Prostate gland (tissue), 2 donors: Measurements from ENCODE around the gene ZNF536. TPM values are rescaled to one million over a fixed set of nuclear protein-coding genes. Genes with fewer than 3 reads are reported as not detected.
"Not testable (repeated sequence)": the region's sequence is repeated elsewhere in the genome, so short reads cannot be mapped to it uniquely, and the experiment has no call there.

Experiments
- DNase-seq: peaks from one replicate; pipeline ENCODE4 v3.0.0-alpha.2; 2019; ENCODE audit warnings: low spot score
- H3K27ac ChIP-seq, 2 donors: fragments of 200-600 bp; sonication (generic); 2 replicates each; pipeline ENCODE4 v1.5.1; 2017 to 2019
- H3K27me3 ChIP-seq: fragments of 200-600 bp; sonication (generic); replicated peaks from 2 replicates; pipeline ENCODE4 v1.5.1; 2019; ENCODE audit not compliant: insufficient read depth
- H3K36me3 ChIP-seq, 2 donors: fragments of 200-600 bp; sonication (generic); 1 replicate in 1 of 2; 2 replicates in 1 of 2; pipeline versions ENCODE4 v1.5.1 to v1.8.1; 2017 to 2019
- H3K4me1 ChIP-seq: fragments of 200-600 bp; sonication (generic); replicated peaks from 2 replicates; pipeline ENCODE4 v1.5.1; 2019
- H3K4me3 ChIP-seq, 2 donors: fragments of 200-600 bp; sonication (generic); 2 replicates each; pipeline ENCODE4 v1.5.1; 2017 to 2019
- H3K9me3 ChIP-seq: fragments of 200-600 bp; sonication (generic); 2 replicates; pipeline ENCODE4 v1.5.1; 2017
- CTCF ChIP-seq, 4 experiments: fragments of 200-600 bp in 2 of 4; fragments of 450-650 bp in 2 of 4; sonication (generic) in 2 of 4; IDR thresholded peaks; 1 replicate in 3 of 4; 2 replicates in 1 of 4; pipeline ENCODE4 v1.5.1; 2016 to 2019; ENCODE audit warnings: antibody characterized with exemption in 4 of 4, mild to moderate bottlenecking in 2 of 4, moderate library complexity in 2 of 4
- POLR2A ChIP-seq: fragments of 450-650 bp; IDR thresholded peaks from one replicate; pipeline ENCODE4 v1.6.1; 2016; ENCODE audit warnings: antibody characterized with exemption, mild to moderate bottlenecking
- POLR2AphosphoS5 ChIP-seq: sonication (generic); formaldehyde crosslinking; IDR thresholded peaks from one replicate; pipeline ENCODE4 v1.6.1; 2017; ENCODE audit warnings: antibody characterized with exemption
- WGBS: methylation state at CpG from one replicate; pipeline ENCODE4 v1.1.5; 2018; 5-methylcytosine and 5-hydroxymethylcytosine counted together
- intact Hi-C: fragments of 100-400 bp; cut with DNase I; formaldehyde crosslinking; loops from one replicate; pipeline ENCODE4 v1.14.2; 2022
- total RNA-seq, 2 donors: library from RNA; depleted of rRNA; stranded (reverse); fragments of >200 nt; gene quantifications; one replicate each; pipeline ENCODE4 v1.1.0, GENCODE V29; 2016

The ZNF536 gene
- total RNA-seq, 2 donors from 2014 or later, result 1.1 to 42.0 TPM

DNA sequence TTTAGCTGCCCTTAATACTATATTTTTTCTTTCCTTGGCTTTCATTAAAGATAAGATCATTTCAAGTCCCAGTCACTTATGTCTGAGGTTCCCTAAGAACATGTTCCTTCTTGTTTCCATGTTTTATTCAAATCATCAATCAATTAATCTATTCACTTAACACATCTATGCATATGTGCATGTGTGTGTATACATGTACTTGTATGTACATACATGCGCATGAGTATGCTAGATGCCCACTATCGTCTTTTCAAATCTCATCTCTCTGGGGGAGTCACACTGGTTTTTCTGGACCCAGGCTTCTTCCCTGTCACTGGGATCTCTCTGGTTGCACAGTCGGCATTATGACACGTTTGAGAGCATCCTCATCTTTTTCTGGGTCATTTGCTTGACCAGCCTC is 108.9 kb downstream of the ZNF536 start:
- Histone ChIP-seq H3K36me3 (no peaks in the 10 kb centered on the region), H3K27ac (no peak overlapping the region), H3K9me3 (no peaks in the 10 kb centered on the region), H3K4me1 (no peaks in the 10 kb centered on the region), H3K27me3 (no peaks in the 10 kb centered on the region), H3K4me3 (no peak overlapping the region)
- no peak for TF ChIP-seq POLR2A
- intact Hi-C loops, result no loop called here
- no peak for DNase-seq
- WGBS, result 87% methylated on average over 4 of the region's 4 CpGs

DNA sequence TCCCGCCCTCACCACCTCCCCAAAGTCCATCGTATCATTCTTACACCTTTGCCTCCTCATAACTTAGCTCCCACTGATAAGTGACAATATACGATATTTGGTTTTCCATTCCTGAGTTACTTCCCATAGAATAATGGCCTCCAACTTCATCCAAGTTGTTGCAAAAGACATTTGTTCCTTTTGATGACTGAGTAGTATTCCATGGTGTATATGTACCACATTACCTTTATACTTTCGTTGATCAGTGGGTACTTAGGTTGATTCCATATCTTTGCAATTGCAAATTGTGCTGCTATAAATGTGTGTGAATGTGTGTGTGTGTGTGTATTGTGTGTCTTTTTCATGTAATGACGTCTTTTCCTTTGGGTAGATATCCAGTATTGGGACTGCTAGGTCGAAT is 109.6 kb downstream of the ZNF536 start:
- intact Hi-C loops, result no loop called here
- no peaks in the 10 kb centered on the region for H3K36me3 ChIP-seq
- no peaks in the 10 kb centered on the region for H3K4me1 ChIP-seq
- no peak overlapping the region for H3K27ac ChIP-seq
- DNase-seq, result no peak
- no peaks in the 10 kb centered on the region for H3K27me3 ChIP-seq
- H3K9me3 ChIP-seq, result no peaks in the 10 kb centered on the region
- 97% methylated on average over 6 of the region's 6 CpGs for WGBS
- H3K4me3 ChIP-seq, result no peak overlapping the region
- no peak for TF ChIP-seq POLR2AphosphoS5
- TF ChIP-seq CTCF (IDR thresholded peaks at IDR 0.05), result no peak
- TF ChIP-seq POLR2A, result no peak

DNA sequence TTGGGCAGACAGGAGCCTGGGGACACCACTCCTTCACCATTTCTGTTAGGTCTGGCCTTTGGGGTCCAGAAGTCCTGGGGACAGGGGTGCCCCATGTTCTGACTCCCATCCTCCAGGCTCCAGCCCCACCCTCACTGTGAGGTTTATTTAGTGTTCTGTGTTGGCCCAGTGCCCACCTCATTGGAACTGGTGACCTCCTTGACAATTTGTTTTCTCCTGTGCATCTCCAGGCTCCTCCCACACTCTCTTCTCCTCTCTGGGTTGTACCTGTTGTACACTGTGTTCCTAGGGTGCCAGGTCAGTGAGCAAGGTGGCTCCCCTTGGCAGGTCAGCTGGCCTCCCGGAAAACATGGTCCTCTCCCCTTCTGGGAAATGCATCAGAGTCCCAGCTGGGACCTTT is 110.8 kb downstream of the ZNF536 start:
- WGBS, result 100% methylated on average over 1 of the region's 1 CpG
- Histone ChIP-seq H3K27ac (no peak overlapping the region), H3K27me3 (no peaks in the 10 kb centered on the region), H3K4me3 (no peak overlapping the region), H3K9me3 (no peaks in the 10 kb centered on the region), H3K36me3 (no peaks in the 10 kb centered on the region), H3K4me1 (no peaks in the 10 kb centered on the region)
- intact Hi-C loops, result no loop called here
- no peak for DNase-seq
- TF ChIP-seq POLR2AphosphoS5 (no peak), POLR2A (no peak), CTCF (IDR thresholded peaks at IDR 0.05) (no peak)

- H3K27me3 ChIP-seq, H3K27ac ChIP-seq, H3K4me1 ChIP-seq, intact Hi-C loops, H3K9me3 ChIP-seq, H3K36me3 ChIP-seq, H3K4me3 ChIP-seq, DNase-seq: not testable (repeated sequence)
- WGBS, result 91% methylated on average over 2 of the region's 2 CpGs
Measured at GRCh38 chr19:30486250-30486649, 114.1 kb downstream of the ZNF536 start.

GRCh38 chr19:30487178-30487577 is 115.0 kb downstream of the ZNF536 start:
- intact Hi-C loops, result no loop called here
- TF ChIP-seq POLR2AphosphoS5 (no peak), CTCF (IDR thresholded peaks at IDR 0.05) (no peak), POLR2A (no peak)
- Histone ChIP-seq H3K27ac (no peak overlapping the region), H3K4me3 (no peak overlapping the region), H3K4me1 (no peaks in the 10 kb centered on the region), H3K36me3 (no peaks in the 10 kb centered on the region), H3K27me3 (no peaks in the 10 kb centered on the region), H3K9me3 (no peaks in the 10 kb centered on the region)
- no peak for DNase-seq
- 75% methylated on average over 3 of the region's 3 CpGs for WGBS

- Histone ChIP-seq H3K36me3 (no peaks in the 10 kb centered on the region), H3K4me3 (no peak overlapping the region), H3K9me3 (no peaks in the 10 kb centered on the region), H3K27ac (no peak overlapping the region), H3K4me1 (no peaks in the 10 kb centered on the region), H3K27me3 (no peaks in the 10 kb centered on the region)
- no peak for DNase-seq
- intact Hi-C loops, result no loop called here
- TF ChIP-seq POLR2A, result no peak
- no peak for TF ChIP-seq CTCF (IDR thresholded peaks at IDR 0.05)
- TF ChIP-seq POLR2AphosphoS5, result no peak
- WGBS, result 91% methylated on average over 3 of the region's 3 CpGs
Measured at GRCh38 chr19:30488191-30488590, 116.0 kb downstream of the ZNF536 start.
